DOHH2 (cell line): ENCODE data around the gene PAX7.

ENCODE experiments used
- H3F3A ChIP-seq: fragments of 200-600 bp; sonication (generic), shearing (Covaris generic); 2 replicates; pipeline ENCODE4 v1.6.0; 2016; ENCODE audit warnings: antibody characterized with exemption, mild to moderate bottlenecking; ENCODE audit not compliant: control insufficient read depth, insufficient read depth
- H3K27ac ChIP-seq: fragments of 200-600 bp; sonication (generic); 2 replicates; pipeline ENCODE4 v1.5.1; 2014; ENCODE audit warnings: low read depth, mild to moderate bottlenecking, low read length, moderate library complexity
- H3K27me3 ChIP-seq: fragments of 200-600 bp; sonication (generic); 2 replicates; pipeline ENCODE4 v1.6.1; 2014; ENCODE audit warnings: mild to moderate bottlenecking, low read length, mixed read lengths; ENCODE audit not compliant: control insufficient read depth
- H3K36me3 ChIP-seq: fragments of 200-600 bp; sonication (generic); 2 replicates; pipeline ENCODE4 v1.6.1; 2014; ENCODE audit warnings: mild to moderate bottlenecking, low read length, moderate library complexity, mixed read lengths; ENCODE audit not compliant: control insufficient read depth
- H3K4me1 ChIP-seq: fragments of 200-600 bp; sonication (generic); 2 replicates; pipeline ENCODE4 v1.6.1; 2014; ENCODE audit warnings: mild to moderate bottlenecking, low read length, mixed read lengths; ENCODE audit not compliant: control insufficient read depth
- H3K4me2 ChIP-seq: fragments of 200-600 bp; sonication (generic); 2 replicates; pipeline ENCODE4 v1.6.0; 2014; ENCODE audit warnings: mild to moderate bottlenecking, low read length, moderate library complexity
- H3K4me3 ChIP-seq: fragments of 200-600 bp; sonication (generic); 2 replicates; pipeline ENCODE4 v1.5.1; 2014; ENCODE audit warnings: mild to moderate bottlenecking, low read length, mixed read lengths
- H3K79me2 ChIP-seq: fragments of 200-600 bp; sonication (generic); 2 replicates; pipeline ENCODE4 v1.6.1; 2014; ENCODE audit warnings: mild to moderate bottlenecking, low read length, mixed read lengths; ENCODE audit not compliant: control insufficient read depth
- H3K9me2 ChIP-seq: fragments of 200-600 bp; sonication (generic); replicated peaks from 2 replicates; pipeline ENCODE4 v1.6.1; 2014; ENCODE audit warnings: mild to moderate bottlenecking, low read length, mixed read lengths; ENCODE audit not compliant: control insufficient read depth
- H3K9me3 ChIP-seq: fragments of 200-600 bp; sonication (generic); 2 replicates; pipeline ENCODE4 v1.6.1; 2014; ENCODE audit warnings: antibody characterized with exemption, low read length, mixed read lengths; ENCODE audit not compliant: control insufficient read depth, insufficient read depth
- H4K20me1 ChIP-seq: fragments of 200-600 bp; sonication (generic); 2 replicates; pipeline ENCODE4 v1.6.0; 2014; ENCODE audit warnings: low read depth, mild to moderate bottlenecking, antibody characterized with exemption, low read length, moderate library complexity; ENCODE audit not compliant: control insufficient read depth, insufficient read depth
- EZH2phosphoT487 ChIP-seq: fragments of 200-600 bp; sonication (generic); IDR thresholded peaks from 2 replicates; pipeline ENCODE4 v1.6.1; 2017; ENCODE audit warnings: borderline replicate concordance, mild to moderate bottlenecking, antibody characterized with exemption, low read length, moderate library complexity, mixed read lengths
- TF ChIP-seq, protein P1 (sequence below): fragments of 200-600 bp; sonication (generic); IDR thresholded peaks from one replicate; pipeline ENCODE4 v1.5.1; 2014; ENCODE audit warnings: antibody characterized with exemption, mild to moderate bottlenecking, low read depth, low read length; ENCODE audit not compliant: poor library complexity, severe bottlenecking

The PAX7 gene

DNA sequence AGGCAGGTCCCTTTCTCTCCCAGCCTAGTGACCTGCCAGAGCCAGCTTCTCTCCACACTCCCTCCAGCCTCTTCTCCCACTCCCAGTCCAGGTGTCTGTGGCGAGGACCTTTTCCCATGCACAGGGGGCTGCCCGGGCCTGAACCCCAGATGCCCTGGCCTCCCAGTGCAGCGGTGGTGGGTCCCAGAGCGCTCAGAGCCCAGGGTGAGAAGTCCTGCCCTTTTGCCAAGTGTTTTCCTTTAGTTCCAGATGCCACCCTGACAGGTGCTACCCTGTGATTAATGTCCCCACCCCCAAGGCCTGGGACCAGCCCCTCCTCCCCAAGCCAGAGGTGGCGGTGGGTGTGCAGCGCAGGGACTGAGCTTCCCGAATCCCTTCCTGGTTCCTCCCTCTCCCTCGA is 90.4 kb downstream of the PAX7 start:
- H3K9me2 ChIP-seq: no peaks in the 10 kb centered on the region
- H3K4me2 ChIP-seq: no peak overlapping the region
- no peaks in the 10 kb centered on the region for H3K79me2 ChIP-seq
- no peaks in the 10 kb centered on the region for H3F3A ChIP-seq
- no peaks in the 10 kb centered on the region for H3K4me1 ChIP-seq
- H3K27me3 ChIP-seq: peaks cover 3% of the 10 kb centered on the region; the same call in 1 of the 2 replicates
- H3K27ac ChIP-seq: no peak overlapping the region
- no peak overlapping the region for H3K4me3 ChIP-seq
- no peaks in the 10 kb centered on the region for H3K36me3 ChIP-seq
- no peaks in the 10 kb centered on the region for H3K9me3 ChIP-seq
- no peaks in the 10 kb centered on the region for H4K20me1 ChIP-seq
- TF ChIP-seq, protein P1, sequence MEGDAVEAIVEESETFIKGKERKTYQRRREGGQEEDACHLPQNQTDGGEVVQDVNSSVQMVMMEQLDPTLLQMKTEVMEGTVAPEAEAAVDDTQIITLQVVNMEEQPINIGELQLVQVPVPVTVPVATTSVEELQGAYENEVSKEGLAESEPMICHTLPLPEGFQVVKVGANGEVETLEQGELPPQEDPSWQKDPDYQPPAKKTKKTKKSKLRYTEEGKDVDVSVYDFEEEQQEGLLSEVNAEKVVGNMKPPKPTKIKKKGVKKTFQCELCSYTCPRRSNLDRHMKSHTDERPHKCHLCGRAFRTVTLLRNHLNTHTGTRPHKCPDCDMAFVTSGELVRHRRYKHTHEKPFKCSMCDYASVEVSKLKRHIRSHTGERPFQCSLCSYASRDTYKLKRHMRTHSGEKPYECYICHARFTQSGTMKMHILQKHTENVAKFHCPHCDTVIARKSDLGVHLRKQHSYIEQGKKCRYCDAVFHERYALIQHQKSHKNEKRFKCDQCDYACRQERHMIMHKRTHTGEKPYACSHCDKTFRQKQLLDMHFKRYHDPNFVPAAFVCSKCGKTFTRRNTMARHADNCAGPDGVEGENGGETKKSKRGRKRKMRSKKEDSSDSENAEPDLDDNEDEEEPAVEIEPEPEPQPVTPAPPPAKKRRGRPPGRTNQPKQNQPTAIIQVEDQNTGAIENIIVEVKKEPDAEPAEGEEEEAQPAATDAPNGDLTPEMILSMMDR: no peak
- no peak for TF ChIP-seq EZH2phosphoT487

DNA sequence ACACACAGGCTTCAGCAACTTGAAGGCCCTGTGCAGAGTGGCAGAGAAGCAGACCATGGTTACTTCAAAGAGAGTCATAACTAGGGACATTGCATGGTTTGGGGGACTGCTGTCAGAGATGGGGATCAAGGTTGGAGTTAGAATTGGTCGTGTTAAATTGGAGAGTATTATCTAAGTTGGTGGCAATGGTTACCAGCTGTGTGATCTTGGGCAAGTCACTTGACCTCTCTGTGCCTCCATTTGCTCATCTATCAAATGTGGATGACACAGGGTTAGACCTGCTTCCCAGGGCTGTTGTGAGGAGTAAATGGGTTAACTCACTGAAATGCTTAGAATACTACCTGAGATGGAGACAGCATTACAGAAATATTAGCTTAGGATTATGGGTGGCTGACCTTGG is 91.1 kb downstream of the PAX7 start:
- H3K4me1 ChIP-seq: no peaks in the 10 kb centered on the region
- no peak overlapping the region for H3K4me2 ChIP-seq
- H3K27ac ChIP-seq: no peak overlapping the region
- no peaks in the 10 kb centered on the region for H3K9me3 ChIP-seq
- H4K20me1 ChIP-seq: no peaks in the 10 kb centered on the region
- no peaks in the 10 kb centered on the region for H3K9me2 ChIP-seq
- no peak overlapping the region for H3K4me3 ChIP-seq
- TF ChIP-seq EZH2phosphoT487: no peak
- TF ChIP-seq, protein P1: no peak
- H3K36me3 ChIP-seq: no peaks in the 10 kb centered on the region
- peaks cover 3% of the 10 kb centered on the region; the same call in 1 of the 2 replicates for H3K27me3 ChIP-seq
- H3K79me2 ChIP-seq: no peaks in the 10 kb centered on the region
- no peaks in the 10 kb centered on the region for H3F3A ChIP-seq

DNA sequence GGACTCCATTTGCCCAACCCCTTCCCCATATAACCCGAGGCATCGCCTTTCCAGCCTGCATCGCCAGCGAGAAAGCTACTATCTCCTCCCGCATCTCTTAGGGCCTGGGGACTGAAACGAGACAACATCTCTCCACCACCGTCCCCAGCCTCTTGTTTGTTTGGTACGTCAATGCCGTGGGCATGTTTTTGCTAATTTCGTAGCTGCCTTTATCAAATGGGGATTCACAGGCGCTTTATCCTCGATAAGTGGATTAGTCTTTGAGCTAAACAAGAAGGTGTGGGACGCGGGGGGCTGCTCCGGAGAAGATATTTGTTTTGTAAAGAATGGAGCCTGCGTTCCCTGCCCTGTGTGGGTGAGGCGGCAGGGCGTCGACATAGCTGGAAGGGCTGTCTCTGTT is 91.6 kb downstream of the PAX7 start:
- H3K4me1 ChIP-seq: no peaks in the 10 kb centered on the region
- no peaks in the 10 kb centered on the region for H3K9me2 ChIP-seq
- H3K4me2 ChIP-seq: no peak overlapping the region
- H3K4me3 ChIP-seq: no peak overlapping the region
- no peaks in the 10 kb centered on the region for H3F3A ChIP-seq
- H3K36me3 ChIP-seq: no peaks in the 10 kb centered on the region
- H4K20me1 ChIP-seq: no peaks in the 10 kb centered on the region
- H3K79me2 ChIP-seq: no peaks in the 10 kb centered on the region
- H3K27me3 ChIP-seq: peaks cover 3% of the 10 kb centered on the region; the same call in 1 of the 2 replicates
- H3K27ac ChIP-seq: no peak overlapping the region
- no peak for TF ChIP-seq EZH2phosphoT487
- TF ChIP-seq, protein P1: no peak
- no peaks in the 10 kb centered on the region for H3K9me3 ChIP-seq
